Measurements from ENCODE around the gene RCBTB2.

DNA sequence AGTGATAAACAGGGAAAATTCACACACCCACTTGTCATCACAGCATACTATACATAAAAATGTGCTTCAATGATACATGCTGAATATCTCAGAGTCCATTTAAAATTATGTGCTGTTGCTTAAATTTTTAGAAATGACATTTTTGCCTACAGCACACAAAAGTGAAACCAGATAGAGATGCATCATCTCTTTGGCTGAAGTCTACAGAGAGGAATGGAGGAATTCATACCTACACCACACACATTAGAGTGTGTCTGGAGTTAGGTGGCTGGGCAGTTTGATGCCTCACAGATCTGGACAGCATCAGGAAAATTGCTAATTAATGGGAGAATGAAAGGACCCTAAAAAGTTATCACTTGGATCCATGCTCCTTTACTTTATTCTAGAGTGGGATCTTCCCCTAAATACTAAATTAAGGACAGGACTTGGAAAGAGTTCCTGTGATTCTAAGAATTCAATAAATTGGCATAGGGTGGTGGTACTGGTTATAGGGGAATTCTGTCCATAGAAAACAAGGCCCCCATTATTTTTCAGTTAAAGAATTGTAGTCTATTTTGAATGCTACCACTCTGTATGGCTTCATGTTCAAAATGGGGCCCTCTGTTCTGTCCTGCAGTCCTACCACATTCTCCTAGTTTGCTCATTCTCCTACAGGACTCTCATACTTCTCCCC lies 41.3 kb downstream of the RCBTB2 start:
- TF ChIP-seq, protein P1, sequence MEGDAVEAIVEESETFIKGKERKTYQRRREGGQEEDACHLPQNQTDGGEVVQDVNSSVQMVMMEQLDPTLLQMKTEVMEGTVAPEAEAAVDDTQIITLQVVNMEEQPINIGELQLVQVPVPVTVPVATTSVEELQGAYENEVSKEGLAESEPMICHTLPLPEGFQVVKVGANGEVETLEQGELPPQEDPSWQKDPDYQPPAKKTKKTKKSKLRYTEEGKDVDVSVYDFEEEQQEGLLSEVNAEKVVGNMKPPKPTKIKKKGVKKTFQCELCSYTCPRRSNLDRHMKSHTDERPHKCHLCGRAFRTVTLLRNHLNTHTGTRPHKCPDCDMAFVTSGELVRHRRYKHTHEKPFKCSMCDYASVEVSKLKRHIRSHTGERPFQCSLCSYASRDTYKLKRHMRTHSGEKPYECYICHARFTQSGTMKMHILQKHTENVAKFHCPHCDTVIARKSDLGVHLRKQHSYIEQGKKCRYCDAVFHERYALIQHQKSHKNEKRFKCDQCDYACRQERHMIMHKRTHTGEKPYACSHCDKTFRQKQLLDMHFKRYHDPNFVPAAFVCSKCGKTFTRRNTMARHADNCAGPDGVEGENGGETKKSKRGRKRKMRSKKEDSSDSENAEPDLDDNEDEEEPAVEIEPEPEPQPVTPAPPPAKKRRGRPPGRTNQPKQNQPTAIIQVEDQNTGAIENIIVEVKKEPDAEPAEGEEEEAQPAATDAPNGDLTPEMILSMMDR (IDR thresholded peaks at IDR 0.05), result no peak
- TF ChIP-seq POLR2A (IDR thresholded peaks at IDR 0.05), result no peak
